GDM1 (cell line): Measurements from ENCODE around the gene PDIK1L.

Experiments
- DNase-seq: peaks from one replicate; lab custom pipeline; 2025; lab: John Stamatoyannopoulos, UW

PDIK1L gene

DNA sequence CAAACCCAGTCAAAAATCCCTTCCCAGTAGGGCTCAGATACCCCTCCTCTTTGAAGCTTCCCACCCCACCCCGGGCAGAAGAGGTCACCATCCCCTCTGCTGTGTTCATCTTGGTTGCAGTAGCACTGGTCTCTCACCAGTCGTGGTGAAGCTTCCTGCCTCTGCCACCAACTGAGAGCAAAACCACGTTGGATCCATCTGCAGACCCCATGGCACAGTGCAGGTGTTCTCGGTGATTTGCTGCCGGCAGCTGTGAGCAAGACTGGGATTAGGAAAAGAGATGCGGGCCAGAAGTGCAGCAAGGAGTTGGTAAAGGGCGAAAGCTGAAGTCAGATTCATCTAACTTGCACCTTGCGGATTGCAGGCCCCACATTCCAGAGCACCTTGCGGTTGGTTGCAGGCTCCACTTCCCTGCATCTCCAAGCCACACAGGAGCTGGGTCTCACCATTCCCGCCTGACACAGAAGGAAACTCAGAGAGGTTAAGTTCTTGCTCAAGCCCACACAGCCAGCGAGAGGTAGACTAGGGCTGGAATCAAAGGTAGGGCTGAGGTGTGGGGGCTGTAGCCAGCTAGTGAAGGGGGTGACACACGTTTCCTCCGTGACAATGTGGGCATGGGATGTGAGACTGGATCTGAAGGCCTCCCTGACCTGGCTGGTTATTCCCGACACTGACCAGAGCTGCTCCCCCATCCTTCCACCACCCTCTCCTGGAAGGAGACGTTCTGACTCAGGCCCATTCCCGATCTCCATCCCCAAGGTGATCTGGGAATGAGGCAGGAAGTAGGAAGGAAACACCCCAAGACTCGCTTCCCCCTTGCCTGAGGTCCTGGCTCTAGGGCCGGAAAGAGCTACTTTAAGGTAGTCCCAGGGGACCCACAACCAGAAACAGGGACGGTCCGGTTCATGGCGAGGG is 44.0 kb downstream of the PDIK1L start:
- no peak for DNase-seq

DNA sequence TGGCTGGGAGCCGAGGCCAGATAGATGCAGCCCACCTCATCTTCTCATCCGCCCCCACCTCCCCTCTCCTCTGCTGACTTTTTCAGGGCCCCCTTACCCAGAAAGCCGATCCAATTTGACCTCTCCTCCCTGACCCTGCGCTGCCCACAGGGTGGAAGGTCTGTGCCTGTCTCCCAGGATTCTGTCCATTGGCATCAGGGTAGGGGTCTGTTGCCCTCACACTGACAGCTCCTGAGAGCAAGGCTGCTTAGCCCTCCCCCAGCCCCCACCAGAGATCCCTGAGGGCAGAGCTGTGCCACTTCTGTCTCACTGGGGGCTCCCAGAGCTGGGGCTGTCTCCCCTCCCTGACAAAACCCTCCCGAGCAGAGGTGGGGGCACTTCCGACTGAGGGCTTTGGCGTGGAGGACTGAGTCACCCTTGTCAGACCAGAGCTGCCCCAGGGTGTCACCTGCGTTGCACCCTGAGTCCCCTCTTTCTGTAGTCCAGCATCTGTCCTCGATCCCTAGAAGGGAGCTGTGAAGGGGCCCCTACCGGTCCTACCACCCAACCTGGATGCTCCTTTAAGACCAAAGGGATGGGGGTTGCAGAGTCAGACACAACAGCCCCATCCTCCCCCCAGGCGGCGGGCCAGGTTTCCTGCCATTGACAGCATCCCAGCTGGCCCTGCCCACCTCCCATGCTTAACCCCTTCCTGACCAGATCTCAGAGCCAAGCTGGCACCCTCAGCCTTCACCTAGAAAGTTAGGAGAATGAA is 44.8 kb downstream of the PDIK1L start:
- peak; percentile 51 for DNase-seq

DNA sequence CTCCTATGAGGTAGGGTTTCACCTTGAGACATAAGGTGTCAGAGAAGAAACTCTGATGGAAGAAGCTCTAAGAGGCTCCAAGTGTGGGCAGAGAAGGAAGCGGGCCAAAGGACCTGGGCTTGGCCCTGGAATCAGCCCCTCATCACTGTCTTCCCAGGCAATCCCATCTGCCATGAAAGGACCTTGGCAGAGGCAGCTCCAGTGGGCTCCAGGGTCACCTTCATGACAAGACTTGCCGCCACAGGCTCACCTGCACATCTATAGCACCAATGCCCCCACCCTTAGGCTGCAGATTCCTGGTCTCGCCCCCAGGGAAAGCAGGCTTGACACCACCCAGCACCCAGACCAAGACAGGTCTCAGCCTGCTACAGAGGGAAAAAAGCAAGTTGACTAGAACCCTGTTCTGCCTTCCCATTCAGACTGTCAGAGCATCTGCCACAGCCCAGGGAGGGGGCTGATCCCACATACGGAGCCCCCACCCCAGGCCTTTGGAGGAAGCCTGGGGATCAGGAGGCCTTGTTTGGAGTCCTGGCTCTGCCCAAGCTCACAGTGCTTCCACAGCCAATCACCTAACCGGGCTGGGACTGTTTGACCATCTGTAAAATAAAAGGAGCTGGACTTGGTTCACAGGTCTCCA is 46.8 kb downstream of the PDIK1L start:
- DNase-seq = no peak

DNA sequence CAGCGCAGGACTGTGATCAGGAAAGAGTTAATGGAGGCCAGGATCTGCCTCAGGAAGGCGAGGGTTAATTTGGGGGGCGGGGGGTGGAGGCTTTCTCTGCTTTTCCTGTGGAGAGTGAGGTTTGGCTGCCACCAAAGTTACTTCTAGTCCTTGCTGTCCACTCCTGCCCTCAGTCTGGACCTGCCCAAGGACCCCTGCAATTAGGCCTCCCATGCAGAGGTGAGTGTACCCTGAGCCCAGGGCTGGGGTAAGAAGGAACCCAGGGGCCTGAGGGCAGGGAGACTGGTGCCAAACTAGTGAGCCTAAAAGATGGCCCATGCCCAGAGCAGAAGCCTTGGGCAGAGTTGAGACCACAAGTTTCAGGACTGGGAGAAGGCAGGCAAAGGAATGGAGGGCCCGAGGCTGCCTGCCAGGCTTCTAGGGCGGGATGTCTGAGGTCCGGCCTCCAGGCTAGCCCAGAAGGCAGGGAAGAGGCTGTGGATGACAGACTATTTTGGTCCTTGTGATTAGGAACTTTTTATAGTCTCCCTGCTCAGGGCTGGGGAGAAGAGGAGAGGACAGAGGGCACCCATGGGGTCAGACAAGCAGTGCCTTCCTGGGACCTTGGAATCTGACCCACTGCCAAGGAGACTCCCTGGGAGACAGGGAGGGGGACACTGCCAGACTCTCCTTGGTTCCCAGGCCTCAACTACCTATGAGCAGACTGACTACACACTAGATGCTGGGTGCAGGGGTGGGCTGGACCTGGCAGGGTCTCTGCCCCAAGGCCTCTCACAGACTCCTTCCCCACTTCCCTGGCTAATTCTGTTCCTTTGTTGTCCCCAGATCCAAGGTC is 47.5 kb downstream of the PDIK1L start, which contains the start of gene FAM110D:
TSS of gene FAM110D (plus strand) at position 172 of the 835 bp plus-strand sequence. CDS start 2,213 bp downstream, outside the sequence.
- DNase-seq = no peak

DNA sequence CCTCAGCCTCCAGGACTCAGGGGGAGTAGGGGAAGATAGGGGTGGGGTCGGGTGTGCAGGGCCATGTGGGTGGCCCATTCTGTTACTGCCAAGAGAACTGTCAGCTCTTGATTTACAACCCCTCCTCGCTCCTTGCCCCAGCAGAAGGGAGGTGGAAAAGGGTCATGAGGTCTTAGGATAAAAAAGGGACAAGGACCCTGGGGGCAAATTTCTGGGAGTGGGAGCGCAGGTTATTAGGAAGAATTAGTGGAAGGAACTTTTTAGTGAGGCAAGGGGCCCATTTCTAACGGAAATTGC is 48.1 kb downstream of the PDIK1L start:
- no peak for DNase-seq

DNA sequence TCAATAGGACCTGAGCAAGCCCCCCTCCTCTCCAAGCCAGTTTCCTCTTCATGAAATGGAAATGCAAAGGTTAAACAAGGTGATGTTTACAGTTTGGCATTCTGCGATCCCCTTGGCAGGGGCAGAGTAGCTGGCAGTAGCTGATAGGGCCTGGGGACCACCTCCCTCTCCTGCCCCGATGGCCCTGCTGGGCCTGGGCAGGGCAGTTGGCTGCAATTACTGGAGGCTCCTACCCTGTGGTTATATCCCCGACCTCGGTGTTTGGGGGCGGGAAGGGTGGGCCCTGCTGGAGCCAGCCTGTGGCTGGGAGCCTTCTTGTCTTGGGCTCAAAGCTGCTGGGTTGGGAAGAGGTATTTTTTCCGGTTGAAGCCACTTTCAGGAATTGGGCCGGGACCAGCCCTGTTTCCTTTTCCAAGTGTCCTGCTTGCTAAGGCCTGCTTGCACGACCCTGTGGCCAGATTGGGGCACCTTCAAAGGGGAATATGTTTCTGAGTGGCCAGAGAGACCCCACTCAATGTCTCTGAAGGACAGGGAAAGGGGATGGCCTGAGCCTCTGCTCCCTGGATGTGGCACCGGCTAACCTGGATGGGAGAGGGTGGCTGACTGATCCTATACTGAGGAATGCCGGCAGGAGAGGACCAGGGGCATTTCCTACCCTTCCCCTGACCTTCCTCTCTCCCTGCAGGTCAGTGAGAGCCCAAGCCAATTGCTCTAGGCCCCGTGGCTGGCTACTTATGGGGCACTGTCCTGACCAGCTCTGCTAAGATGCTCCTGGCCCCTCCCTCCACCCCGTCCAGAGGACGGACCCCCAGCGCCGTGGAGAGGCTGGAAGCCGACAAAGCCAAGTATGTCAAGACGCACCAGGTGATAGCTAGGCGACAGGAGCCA is 49.1 kb downstream of the PDIK1L start:
- DNase-seq = no peak

DNA sequence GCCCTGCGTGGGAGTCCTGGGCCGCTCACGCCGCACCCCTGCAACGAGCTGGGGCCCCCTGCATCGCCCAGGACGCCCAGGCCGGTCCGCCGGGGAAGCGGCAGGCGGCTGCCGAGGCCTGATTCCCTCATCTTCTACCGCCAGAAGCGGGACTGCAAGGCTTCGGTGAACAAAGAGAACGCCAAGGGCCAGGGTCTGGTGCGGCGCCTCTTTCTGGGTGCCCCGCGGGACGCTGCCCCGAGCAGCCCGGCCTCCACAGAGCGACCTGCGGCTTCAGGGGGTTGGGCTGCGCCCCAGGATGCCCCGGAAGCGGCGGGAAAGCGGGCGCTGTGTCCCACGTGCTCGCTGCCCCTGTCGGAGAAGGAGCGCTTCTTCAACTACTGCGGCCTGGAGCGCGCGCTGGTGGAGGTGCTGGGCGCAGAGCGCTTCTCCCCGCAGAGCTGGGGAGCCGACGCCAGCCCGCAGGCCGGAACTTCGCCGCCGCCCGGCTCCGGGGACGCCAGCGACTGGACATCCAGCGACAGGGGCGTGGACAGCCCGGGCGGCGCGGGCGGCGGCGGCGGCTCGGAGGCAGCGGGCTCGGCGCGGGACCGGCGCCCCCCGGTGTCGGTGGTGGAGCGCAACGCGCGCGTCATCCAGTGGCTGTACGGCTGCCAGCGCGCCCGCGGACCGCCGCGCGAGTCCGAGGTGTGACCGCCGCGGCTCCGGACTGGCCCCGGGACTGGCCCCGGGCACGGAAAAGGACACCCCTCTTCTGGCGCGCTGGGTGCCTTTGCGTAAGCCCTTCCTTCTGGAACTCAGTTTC is 50.0 kb downstream of the PDIK1L start:
- DNase-seq = no peak

DNA sequence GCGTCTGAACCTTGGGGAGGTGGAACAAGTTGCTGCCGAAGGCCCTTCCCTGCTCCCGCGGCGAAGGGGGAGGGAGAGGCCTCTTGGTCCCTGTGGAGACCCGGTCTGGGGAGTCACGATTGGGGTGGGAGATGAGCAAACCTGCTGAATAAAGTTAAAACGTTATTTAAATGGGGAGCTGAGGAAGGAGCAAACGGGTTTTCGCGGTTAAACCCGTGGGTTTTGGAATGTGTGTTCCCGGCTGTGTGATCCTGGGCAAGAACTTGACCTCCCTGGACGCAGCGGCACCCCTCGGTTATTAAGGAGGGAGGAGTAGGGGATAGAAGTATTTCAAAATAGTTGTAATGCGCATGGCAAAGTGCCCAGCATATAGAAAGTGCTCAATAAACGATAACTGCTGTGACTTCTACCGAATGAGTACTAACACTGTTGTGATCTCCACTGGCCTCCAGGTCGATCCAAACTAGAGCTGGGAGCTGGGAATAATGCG is 50.6 kb downstream of the PDIK1L start:
- DNase-seq = no peak

DNA sequence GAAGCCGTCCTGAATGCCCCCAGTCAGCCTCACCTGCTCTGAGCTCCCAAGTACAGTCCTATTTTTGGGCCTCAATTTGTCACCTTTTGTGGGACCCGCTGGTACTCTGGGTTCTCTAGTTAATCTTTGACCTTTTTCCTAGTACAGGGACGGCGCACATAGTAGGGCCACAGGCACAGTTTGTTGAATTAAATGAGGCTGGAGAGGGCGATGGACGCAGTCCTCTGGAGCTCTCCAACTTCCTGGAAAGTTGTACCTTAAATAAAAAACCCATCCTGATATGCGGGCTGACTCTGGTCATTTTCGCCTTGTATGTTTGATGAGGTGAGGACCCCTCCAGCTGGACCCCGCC is 52.0 kb downstream of the PDIK1L start:
- DNase-seq = no peak

DNA sequence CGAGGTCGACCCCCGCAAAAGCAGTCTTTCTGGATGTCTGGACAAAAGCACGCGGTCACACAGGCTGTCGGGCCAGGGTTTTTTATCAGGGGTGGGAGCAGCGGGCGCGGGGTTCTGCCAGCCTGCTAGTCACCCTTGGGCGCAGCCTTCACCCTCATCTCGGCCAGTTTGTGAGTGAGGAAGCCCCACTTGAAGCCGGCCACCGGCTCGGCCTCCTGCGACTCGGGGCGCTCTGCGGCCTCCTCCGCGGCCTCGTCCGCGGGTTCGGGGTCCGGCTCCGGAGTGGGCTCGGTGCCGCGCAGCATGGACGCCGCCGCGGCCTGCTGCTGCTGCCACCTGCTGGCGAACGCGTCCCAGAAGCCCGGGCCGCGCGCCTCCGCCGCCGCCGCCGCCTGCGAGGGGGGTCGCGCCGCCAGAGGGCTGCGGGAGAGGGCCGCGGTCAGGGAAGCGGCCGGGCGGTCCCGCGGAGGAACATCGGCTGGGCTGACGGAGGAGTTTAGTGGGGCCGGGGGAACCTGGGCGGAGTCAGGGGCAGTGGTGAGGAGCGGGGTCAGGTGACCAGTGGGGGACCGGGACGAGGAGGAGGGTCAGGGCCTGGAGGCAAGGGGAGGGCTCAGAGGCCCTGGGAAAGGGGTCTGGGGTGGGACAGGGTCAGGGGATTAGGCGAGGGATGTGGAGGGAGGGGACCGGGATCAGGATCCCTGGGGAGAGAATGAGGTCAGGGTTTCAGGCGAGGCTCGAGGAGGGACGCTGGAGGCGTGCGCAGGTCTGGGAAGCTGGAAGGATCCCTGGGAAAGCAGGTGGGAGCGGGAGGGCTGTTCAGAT is 52.6 kb downstream of the PDIK1L start:
- DNase-seq = no peak

DNA sequence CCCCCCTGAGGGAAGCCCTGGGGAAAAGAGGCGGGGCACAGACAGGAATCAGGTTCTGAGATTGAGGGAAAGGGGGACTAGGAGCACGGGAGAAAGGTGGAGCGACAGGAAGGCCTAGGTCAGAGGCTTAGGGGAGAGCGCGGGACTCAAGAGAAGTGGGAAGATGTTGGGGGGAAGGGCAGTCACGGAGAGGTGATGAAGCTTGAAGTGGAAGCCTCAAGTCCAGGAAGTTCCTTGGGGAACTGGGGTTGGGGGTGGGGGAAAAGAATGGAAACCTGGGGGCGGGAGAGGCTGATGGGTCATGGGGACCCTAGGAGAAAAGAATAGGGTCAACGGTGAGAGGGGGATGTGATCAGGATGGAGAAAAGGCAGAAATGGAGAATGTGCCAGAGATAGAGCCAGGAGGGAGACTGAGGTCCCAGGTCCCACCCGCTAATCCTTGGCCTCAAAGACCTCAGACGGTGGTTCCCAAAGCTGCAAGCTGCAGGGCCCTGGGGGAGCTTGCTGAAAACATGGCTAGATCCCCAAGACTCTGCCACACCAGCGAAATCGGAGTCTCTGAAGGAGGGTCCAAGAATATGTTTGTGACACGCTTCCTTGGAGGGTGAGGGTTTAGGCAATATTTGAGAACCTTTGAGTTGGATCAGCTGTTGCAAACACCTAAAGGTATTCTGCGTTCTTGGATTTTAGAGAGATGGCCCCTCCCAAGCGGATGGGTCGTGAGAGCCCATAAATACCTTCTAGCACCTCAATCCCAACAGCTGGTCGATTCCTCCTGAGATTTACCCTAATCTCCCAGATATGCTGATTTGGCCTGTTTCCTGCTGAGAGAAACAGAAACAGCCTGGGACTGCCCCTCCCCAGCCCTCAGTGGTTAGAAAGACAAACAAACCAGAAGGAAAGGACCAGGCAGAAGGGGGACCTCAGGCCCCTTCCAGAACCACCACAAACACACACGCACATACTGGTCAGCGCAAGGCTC is 53.5 kb downstream of the PDIK1L start:
- peak; percentile 15 for DNase-seq

DNA sequence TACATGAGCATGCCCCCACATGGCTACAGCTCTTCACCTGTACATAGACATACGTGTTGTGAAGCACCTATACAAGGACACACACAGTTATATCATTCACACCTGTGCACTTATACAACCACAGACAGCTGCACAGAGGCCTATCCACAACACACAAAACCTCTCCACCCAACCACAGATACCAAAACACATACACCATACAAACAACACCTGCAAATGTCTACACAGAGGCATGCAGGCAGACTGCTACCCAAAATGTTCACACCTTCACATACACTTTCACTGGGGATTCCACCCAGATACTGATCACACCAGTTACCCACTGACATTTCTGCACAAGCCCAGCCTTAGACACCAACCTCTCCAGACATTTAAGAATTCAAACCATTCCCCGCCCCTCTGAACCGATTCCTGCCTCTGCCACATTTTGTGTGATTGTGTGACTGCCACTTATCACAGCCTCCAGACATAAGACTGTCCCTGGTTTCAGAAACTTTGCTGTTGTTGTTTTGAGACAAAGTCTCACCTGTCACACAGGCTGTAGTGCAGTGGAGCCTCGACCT is 55.2 kb downstream of the PDIK1L start:
- no peak for DNase-seq

DNA sequence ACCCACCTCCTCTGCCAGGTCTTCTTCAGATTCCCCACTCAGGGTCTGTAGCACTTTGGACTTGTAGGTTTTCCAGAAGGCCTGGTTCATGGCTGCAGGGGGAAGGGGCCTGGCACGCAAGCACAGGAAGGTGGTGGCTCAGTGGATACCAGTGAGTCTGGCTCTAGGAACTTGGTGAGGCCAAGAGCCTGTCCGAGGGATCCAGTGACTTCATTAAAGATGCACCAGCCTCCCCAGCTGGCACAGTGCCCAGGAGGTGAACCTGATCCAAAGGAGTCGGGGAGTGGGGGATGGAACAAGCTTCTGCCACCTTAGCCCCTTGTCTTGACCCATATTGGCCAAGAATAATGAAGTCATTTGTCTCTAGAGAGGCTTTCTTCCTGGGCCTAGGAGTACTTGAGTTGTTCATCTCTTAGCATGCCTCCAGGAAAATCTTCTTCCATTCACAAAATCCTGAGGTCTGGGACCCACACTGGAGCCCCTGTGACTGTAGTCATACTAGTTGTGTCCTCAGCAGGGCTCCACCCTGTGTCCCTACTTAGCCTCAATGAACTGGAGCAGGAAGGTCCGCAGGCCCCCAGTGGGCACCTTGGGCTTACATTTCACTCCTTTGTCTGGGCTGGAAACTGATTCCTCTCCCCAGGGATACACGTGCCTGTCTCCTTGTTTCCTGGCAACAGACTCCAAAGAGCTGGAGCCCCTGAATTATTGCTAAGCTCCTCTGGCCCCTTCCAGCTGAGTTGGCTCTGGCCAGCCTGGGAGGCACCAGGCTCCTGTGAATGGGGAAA is 57.0 kb downstream of the PDIK1L start, which contains the start of gene C1orf232:
TSS of gene C1orf232 (minus strand) at position 554 of the 788 bp plus-strand sequence. CDS start at position 90, 464 bp downstream.
- DNase-seq = no peak

DNA sequence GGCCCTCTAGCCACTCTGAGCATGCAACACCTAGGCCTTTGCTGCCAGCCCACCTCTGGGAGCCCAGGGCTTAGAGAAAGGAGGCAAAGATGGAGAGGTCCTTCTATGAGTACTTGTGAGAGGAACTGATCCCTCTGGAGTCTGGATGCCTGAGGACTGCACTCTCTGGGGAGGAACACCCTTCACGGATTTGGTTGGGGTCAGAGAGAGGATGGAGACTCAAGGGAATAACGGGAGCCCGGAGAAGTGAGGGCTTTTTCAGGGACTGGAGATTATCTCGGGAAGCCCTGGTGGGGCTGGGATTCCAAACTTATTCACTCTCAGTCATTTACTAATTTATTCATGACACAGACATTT is 57.6 kb downstream of the PDIK1L start:
- DNase-seq = no peak

DNA sequence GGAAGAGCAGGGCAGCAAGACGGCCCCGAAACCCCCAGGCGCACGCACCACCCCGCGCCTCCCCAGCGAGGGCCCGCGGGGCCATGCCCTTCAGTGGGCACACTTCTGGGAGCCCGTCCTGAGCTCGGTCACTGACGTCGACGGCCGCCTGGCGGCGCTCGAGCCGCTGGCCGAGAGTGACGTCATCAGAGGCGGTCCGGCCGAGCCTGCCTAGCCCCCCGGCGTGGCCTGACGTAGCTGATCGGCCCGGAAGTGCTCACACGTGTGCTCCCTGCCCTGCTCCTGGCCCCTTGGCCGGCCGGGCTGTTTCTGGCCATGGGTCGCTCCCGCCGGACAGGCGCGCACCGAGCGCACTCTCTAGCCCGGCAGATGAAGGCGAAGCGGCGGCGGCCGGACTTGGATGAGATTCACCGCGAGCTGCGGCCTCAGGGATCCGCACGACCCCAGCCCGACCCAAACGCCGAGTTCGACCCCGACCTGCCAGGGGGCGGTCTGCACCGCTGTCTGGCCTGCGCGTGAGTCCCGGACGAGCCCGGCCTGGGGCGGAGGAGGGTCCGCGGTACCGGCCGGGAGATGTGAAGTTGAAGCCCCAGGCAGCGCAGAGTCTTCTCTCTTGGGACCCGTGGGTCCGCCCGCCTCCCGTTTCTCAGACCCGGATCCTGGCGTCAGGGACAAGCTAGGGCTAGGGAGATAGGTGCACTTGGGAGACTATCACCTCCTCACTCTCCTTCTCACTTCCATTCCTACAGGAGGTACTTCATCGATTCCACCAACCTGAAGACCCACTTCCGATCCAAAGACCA is 58.2 kb downstream of the PDIK1L start, which contains the start of gene ZNF593:
TSS of gene ZNF593 (plus strand) at position 240 of the 803 bp plus-strand sequence. CDS start at position 316, 76 bp downstream.
- DNase-seq = peak; percentile 89

DNA sequence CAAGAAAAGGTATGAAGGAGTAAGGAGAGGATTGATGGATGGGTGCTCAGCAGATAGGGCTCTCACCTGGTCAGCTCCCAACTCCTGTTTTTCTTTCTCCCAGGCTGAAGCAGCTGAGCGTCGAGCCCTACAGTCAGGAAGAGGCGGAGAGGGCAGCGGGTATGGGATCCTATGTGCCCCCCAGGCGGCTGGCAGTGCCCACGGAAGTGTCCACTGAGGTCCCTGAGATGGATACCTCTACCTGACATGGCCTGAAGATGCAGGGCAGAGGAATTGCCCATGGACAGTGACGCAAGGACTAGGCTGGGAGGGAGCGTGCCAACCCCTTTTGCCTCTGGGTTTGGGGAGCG is 58.8 kb downstream of the PDIK1L start:
- DNase-seq = no peak
